ENCODE data around the gene ACAN.

Gene ACAN

GRCh38 chr15:88800738-88801137, 2.5 kb upstream of the ACAN start:
- DNase-seq = no peak

GRCh38 chr15:88802250-88802990, 816 bp upstream of the ACAN start:
- no peak for DNase-seq

GRCh38 chr15:88802991-88803240, 320 bp upstream of the ACAN start:
- DNase-seq = no peak

GRCh38 chr15:88803920-88804247, 648 bp downstream of the ACAN start:
- no peak for DNase-seq

GRCh38 chr15:88804257-88804656, 1.0 kb downstream of the ACAN start:
- DNase-seq = no peak

GRCh38 chr15:88805031-88805780, 2.0 kb downstream of the ACAN start:
- DNase-seq = no peak

- no peak for DNase-seq
Measured at GRCh38 chr15:88810446-88810845, 7.2 kb downstream of the ACAN start.

- no peak for DNase-seq
Measured at GRCh38 chr15:88812133-88812532, 8.9 kb downstream of the ACAN start.

GRCh38 chr15:88813960-88814359, 10.7 kb downstream of the ACAN start:
- DNase-seq = no peak

- DNase-seq = no peak
Measured at GRCh38 chr15:88814393-88814792, 11.2 kb downstream of the ACAN start.

GRCh38 chr15:88818920-88819319, 15.7 kb downstream of the ACAN start:
- DNase-seq = no peak

GRCh38 chr15:88821993-88822392, 18.8 kb downstream of the ACAN start:
- no peak for DNase-seq

- DNase-seq = no peak
Measured at GRCh38 chr15:88828791-88829190, 25.6 kb downstream of the ACAN start.

- DNase-seq = no peak
Measured at GRCh38 chr15:88830016-88830415, 26.8 kb downstream of the ACAN start.

GRCh38 chr15:88832820-88833730, 29.8 kb downstream of the ACAN start:
- peak in 1 of 58 donors; percentile 7 for DNase-seq

- DNase-seq = peak in 1 of 58 donors; percentile 4
Measured at GRCh38 chr15:88833731-88834100, 30.5 kb downstream of the ACAN start.

GRCh38 chr15:88834211-88834812, 31.1 kb downstream of the ACAN start:
- peak in 50 of 58 donors; percentile 2 to 72 (median 24) for DNase-seq

- no peak for DNase-seq
Measured at GRCh38 chr15:88835119-88835518, 31.9 kb downstream of the ACAN start.

GRCh38 chr15:88835646-88836045, 32.4 kb downstream of the ACAN start:
- DNase-seq = no peak

- no peak for DNase-seq
Measured at GRCh38 chr15:88838667-88839066, 35.4 kb downstream of the ACAN start.

- no peak for DNase-seq
Measured at GRCh38 chr15:88839146-88839545, 35.9 kb downstream of the ACAN start.

GRCh38 chr15:88839961-88840360, 36.7 kb downstream of the ACAN start:
- DNase-seq = no peak
